A172 (cell line): ENCODE results near the gene CTSH. TPM values are rescaled to one million over a fixed set of nuclear protein-coding genes. Genes with fewer than 3 reads are reported as not detected.
"Not testable (repeated sequence)": the region's sequence is repeated elsewhere in the genome, so short reads cannot be mapped to it uniquely, and the experiment has no call there.

Experiments
- DNase-seq: peaks from one replicate; pipeline ENCODE4 v3.0.0-alpha.2; 2015; ENCODE audit warnings: low spot score
- total RNA-seq: library from RNA; depleted of rRNA; stranded (reverse); fragments of >200 nt; shearing (Covaris generic); gene quantifications from 2 replicates; pipeline ENCODE4 v1.2.3, GENCODE V29; 2014

CTSH gene
- total RNA-seq, 1 experiment from 2014 or later: 52.8 TPM

DNA sequence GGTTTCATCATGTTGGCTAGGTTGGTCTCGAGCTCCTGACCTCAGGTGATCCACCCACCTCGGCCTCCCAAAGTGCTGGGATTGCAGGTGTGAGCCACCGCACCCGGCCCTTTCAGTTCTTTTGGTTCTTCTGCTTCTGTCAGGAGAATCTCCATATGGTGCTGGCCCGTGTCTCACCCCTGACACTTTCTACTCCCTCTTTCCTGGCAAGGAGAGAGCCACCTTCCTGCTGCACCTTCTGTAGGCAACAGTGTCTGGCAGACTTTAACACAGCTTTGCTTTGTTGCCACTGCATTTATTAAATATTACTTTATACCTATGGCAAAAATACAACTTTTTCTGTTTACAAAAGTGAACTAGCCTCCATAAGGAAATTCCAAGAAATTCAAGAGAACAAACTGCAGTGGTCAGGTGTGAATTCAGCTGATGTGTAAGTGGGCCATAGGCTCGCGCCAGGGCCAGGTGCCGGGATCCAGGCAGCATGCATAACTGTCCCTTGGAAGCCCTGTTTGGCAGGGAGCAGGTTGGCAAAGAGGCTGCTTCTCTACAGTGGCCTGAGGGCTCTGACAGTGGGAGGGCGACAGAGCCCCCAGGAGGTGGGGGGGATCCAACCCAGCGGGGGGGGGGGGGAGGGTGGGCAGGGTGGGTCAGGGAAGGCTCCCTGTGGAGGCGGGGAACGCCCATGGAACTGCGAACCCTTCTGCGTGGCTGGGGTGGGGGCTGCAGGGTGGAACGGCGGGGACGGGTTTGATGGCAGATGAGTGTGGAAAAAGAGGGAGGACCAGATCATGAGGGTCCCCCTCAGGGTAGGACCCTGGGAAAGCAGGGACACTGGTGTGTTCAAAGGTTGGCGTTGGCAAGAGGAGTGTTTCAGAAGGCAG, 21.1 kb downstream of the CTSH start:
- no peak for DNase-seq

DNA sequence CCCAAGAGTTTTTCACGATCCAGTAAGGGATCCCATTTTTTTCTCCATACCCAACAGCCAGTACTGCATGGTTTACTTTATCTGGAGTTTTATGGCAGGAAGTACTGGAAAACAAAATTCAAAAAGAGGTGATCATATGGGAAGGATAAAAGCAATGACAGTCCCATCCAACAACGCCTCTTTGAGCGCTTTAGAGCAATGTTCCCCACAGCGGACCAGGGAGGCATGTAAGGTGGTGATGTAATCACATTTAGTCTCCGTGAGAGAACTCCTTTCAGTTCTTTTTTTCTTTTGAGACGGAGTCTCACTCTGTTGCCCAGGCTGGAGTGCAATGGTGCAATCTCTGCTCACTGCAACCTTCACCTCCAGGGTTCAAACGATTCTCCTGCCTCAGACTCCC, 21.8 kb downstream of the CTSH start:
- DNase-seq: no peak

GRCh38 chr15:78922527-78922926, 22.3 kb downstream of the CTSH start:
- DNase-seq: no peak

DNA sequence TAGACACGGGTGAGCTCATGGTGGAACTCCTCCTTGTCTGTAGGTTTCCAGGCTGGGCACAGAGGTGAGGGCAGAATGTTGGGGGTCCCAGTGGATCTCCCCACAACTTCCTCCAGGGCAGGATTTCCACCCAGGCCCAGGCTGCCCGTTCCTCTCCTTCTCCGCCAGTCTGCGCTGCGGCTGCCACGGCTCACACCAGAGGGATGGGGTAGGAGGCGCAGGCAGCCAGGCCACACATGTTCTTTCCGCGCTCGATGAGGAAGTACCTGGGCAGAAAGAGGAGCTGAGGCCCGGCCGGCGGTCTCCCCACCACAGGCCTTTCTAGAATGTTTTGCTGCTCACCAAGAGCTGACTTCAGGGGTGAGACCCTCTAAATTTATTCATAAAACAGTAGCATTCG, 22.9 kb downstream of the CTSH start:
- DNase-seq: no peak

DNA sequence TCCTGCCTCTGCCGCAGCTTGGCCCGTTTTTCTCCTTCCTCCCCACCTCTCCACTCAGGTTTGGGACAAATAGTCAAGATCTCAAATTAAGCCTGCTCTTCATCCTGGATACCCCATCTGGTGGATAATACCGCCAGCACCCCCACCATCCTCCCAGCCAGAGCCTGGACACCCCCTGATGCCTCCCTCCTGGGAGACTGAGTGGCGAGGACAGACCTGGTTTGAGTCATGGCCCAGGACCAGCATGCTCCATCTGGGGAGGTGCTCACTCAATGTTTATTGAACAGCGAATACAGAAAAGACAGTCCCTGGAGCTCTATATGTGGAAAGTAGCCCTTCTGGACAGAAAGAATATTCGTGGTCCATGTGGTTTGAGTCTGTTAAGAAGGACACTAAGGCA, 23.3 kb downstream of the CTSH start:
- no peak for DNase-seq

DNA sequence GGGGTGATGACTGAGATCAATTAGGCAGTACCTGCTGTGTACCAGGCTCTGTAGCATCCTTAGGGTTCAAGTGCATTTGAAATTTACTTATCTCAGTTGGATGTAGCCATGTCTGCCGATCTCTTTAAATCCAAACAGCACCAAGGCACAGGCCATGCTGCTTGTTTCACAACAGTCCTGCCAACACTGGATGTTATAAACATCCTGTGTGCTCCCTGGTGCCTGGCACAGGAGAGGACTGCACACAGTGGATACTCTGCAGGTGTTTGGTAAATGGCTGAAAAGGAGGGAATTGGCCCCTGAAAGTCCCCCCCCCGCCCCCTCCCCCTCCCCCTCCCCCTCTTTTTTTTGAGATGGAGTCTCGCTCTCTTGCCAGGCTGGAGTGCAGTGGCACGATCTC, 27.0 kb downstream of the CTSH start:
- DNase-seq: no peak

DNA sequence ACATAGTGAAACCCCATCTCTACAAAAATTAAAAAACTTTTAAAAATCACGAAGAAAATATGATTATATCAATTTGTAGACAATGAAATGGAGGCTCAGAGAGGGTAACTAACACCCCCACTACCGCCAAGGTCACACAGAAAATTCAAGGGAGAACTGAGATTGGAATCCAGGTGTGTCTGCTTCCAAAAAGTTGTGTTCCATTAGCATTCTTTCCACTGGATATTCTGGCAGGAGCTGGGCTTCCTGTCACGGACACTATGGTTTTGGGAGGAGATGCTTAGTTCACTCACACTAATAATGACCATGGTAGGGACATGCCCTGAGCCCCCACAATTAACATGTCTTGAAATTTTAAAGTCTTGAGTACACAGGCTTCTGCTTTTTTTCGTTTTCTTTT, 28.8 kb downstream of the CTSH start:
- no peak for DNase-seq

GRCh38 chr15:78915341-78916087, 29.3 kb downstream of the CTSH start:
- peak; percentile 28 for DNase-seq

DNA sequence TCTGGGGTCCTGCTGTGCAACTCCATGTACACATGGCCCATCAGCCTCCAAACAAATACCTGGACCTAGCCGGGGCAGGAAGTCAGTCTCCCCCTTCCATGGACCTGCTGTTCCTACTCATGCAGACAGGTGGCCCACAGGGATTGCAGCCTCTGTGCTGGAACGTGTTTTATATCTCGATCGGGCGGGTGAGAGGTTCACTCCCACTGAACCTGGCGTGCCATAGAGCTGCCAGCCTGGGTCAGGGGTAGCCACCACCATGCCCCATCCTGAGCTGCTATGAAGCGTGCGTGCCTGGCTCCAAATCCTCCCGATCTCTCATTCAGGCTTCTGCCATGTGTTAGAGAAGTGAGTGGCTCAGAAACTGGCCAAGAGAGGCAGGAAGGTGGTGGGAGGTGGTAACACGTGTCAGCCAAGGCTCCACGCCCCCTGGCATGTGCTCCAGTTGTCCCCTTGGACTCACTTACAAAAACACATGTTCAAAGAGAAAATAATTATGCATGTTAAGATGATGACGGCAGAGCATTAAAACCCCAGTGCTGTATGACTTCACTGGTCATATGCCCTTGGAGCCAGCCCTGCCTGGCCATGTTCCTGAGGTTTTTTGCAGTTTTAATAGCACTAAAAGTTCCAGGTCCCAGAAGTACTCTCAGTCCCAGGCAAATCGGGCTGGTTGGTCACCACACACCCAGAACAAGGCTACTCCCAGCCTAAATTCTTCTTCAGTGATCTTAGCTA, 30.6 kb downstream of the CTSH start:
- DNase-seq: no peak

DNA sequence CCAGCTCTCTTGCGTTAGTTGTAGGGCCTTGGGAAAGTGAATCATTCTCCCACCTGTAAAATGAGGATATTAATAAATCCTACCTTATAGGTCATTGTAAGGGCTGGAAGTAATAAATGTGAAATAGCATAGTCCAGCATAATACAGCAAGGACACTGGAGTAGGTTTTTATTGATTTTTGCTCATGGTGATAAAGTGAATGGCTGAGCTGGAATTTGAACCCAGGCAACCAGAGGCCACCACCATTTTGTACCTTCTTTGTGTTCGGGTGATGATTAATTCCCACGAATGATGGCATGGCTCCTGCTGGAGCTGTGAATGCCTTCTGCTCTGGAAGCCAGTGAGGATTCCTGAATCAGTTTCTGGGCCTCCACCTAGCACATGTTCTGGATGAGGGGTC, 31.8 kb downstream of the CTSH start:
- DNase-seq: no peak

- DNase-seq: no peak
Observed at GRCh38 chr15:78912316-78912715, 32.5 kb downstream of the CTSH start.

DNA sequence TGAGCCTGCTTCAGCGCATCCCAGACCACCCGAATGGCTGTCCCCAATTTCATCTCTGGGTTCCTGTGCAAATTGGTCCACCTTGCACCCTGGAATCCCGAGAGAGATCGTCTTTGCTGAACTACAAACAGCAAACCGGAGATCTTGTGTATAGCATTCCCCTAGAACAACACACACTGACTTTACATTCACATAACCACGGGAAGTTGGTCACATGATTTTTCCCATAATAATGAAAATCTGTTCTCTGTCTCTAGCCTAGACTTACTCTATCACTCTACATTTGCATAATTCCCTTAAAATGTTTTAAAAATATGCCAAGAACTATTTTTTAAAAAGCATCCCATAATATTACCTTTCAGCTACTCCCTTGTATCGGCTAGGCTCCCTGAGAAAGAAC, 34.6 kb downstream of the CTSH start:
- no peak for DNase-seq

DNA sequence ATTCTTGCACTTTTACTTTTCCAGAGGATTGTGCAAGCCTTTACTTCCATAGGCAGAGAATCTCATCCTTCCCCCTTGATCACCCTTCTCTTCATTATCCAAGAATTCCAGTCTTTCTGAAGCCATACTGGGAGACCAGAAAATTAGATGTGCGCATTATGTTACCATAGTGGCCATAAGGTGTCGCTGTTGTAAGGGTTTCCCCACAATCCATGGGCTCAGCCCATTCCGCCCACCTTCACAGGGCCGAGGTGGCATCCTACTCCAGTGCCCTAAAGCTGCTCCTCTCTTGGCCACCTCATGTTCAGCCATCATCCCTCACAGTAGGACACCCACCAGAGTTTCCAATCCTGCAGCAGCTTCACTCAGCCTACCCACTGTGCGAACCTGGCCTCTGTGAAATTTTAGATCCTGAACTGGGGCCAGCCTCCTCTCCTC, 35.0 kb downstream of the CTSH start:
- peak; percentile 38 for DNase-seq

- no peak for DNase-seq
Observed at GRCh38 chr15:78909160-78909695, 35.6 kb downstream of the CTSH start.

DNA sequence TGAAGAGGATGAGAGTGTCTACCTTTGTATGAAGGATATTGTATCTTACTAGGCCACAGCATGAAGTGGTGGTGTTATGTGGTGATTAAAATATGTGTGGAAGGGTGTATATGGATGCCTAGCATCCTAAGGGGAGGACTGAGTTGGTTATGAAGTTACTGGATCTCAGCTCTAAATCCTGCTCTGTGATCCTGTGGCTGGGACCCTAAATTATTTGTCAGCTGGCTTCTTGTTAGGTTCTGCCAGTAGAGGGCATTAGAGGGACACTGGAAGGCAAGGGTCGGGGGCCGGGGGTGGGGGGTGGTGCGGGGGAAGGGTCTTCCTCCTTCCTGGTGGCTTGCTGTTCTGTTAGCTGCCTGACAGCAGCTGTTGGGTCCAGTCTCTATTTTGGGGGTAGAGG, 37.3 kb downstream of the CTSH start:
- no peak for DNase-seq

DNA sequence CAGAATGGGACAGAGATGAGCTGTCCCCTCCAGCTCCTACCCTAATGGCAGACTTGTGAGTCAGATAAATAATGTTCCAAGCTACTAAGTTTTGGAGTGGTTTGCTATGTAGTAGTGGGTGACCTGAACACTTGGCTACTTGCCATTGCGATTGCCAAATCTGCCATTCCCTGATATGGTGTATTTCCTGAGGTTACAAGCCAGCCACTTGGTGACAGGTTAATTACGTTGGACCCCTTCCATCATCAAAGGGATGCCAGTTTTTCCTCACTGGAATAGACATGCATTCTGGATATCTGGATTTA, 38.6 kb downstream of the CTSH start:
- DNase-seq: peak; percentile 61

DNA sequence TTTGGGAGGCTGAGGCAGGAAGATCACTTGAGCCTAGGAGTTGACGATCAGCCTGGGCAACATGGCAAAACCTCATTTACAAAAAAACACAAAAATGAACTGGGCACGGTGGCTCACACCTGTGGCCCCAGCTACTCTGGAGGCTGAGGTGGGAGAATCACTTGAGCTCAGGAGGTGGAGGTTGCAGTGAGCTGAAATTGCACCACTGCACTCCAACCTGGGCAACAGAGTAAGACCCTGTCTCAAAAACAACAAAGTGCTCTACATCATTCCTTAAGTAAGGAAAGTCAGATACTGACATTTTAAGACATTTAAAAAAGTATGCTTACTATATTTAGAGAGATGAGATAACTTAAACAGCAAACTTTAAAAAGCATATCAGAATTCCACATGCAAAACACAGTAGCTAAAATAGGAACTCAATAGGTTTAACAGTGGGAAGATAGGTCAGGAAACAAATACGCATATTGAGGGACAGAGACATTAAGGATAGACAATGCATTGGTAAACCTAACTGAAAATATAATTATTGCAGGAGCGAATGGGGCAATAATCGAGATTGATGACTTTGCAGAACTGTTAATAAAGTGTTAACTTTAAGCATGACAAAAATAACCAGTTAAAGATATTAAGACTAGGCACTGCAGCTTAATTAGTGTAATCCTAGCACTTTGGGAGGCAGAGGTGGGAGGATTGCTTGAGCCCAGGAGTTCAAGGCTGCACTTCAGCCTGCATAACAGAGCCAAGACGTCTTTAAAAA, 40.1 kb downstream of the CTSH start:
- no peak for DNase-seq

DNA sequence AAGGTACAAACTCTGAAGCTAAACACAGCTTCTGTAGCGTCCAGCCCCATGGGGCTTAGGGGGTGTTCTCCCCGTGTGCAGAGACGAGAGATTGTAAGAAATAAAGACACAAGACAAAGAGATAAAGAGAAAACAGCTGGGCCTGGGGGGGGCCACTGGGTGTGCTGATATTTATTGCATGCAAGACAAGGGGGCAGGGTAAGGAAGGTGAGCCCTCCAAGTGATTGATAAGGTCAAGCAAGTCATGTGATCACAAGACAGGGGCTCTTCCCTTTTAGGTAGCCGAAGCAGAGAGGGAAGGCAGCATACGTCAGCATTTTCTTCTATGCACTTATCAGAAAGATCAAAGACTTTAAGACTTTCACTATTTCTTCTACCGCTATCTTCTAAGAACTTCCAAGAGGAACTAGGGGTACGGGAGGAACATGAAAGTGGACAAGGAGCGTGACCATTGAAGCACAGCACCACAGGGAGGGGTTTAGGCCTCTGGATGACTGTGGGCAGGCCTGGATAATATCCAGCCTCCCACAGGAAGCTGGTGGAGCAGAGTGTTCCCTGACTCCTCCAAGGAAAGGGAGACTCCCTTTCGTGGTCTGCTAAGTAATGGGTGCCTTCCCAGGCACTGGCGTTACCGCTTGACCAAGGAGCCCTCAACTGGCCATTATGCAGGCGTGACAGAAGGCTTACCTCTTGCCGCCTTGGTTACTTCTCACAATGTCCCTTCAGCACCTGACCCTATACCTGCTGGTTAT, 42.4 kb downstream of the CTSH start:
- not testable (repeated sequence) for DNase-seq

DNA sequence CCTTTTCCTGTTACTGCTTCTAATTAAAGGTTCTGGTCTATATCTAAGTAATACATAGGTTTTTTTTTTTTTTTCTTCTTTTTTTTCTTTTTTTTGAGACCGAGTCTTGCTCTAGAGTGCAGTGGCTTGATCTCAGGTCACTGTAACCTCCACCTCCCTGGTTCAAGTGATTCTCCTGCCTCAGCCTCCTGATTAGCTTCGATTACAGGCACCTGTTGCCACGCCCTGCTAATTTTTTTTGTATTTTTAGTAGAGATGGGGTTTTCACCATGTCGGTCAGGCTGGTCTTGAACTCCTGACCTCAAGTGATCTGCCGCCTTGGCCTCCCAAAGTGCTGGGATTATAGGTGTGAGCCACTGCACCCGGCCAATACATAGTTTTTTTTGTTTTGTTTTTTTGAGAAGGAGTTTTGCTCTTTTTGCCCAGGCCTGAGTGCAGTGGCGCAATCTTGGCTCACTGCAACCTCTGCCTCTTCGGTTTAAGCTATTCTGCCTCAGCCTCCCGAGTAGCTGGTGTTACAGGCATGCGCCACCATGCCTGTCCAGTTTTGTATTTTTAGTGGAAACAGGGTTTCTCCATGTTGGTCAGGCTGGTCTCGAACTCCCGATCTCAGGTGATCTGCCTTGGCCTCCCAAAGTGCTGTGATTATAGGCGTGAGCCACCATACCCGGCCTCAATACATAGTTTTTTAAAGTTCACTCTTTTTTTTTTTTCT, 43.9 kb downstream of the CTSH start:
- DNase-seq: not testable (repeated sequence)

DNA sequence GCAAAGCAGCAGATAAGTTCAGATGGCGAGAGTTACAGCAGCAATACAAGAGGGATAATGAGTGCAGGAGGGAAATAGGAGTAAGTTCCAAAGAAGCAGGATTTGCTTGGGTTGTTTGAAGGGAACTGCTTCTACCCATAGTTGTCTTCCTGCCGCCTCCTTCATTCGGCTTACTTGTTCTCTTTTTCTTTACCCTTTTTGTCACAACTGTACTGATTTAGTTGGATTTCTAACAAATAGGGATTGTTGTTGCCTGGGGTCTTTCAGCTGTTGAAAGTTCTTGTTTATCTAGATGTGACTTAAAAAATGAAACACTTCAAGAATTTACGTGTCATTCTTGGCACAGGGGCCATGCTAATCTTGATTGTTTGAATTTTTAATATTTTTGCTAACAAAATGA, 46.3 kb downstream of the CTSH start:
- DNase-seq: no peak
